Measurements from ENCODE around the gene HYI. TPM values are rescaled to one million over a fixed set of nuclear protein-coding genes. Genes with fewer than 3 reads are reported as not detected.

The HYI gene
- total RNA-seq, 1 donor from 2014 or later = 47.8 TPM

GRCh38 chr1:43441166-43441893 lies 12.4 kb downstream of the HYI start:
- Mint-ChIP-seq H3K4me1 (ENCODE audit: unreplicated experiment) (no peaks in the 10 kb centered on the region), H3K36me3 (ENCODE audit: low read depth, unreplicated experiment) (peaks cover 57% of the 10 kb centered on the region), H3K4me3 (ENCODE audit: unreplicated experiment) (peak overlapping the region; percentile 47), H3K27ac (ENCODE audit: unreplicated experiment) (no peak overlapping the region), H3K27me3 (ENCODE audit: unreplicated experiment) (peaks cover 3% of the 10 kb centered on the region), H3K9me3 (ENCODE audit: unreplicated experiment) (no peaks in the 10 kb centered on the region)
- TF ChIP-seq CTCF (IDR thresholded peaks at IDR 0.05; ENCODE audit: unreplicated experiment) = no peak
- no peak for DNase-seq (ENCODE audit: low spot score)

GRCh38 chr1:43440358-43440757 lies 13.4 kb downstream of the HYI start:
- no peak overlapping the region for H3K4me3 Mint-ChIP-seq (ENCODE audit: unreplicated experiment)
- DNase-seq (ENCODE audit: low spot score) = no peak
- no peaks in the 10 kb centered on the region for H3K27me3 Mint-ChIP-seq (ENCODE audit: unreplicated experiment)
- peaks cover 54% of the 10 kb centered on the region for H3K36me3 Mint-ChIP-seq (ENCODE audit: low read depth, unreplicated experiment)
- H3K27ac Mint-ChIP-seq (ENCODE audit: unreplicated experiment) = no peak overlapping the region
- H3K9me3 Mint-ChIP-seq (ENCODE audit: unreplicated experiment) = no peaks in the 10 kb centered on the region
- no peak for TF ChIP-seq CTCF (IDR thresholded peaks at IDR 0.05; ENCODE audit: unreplicated experiment)
- no peaks in the 10 kb centered on the region for H3K4me1 Mint-ChIP-seq (ENCODE audit: unreplicated experiment)

- DNase-seq (ENCODE audit: low spot score) = no peak
- Mint-ChIP-seq H3K27ac (ENCODE audit: unreplicated experiment) (peak overlapping the region; percentile 52), H3K9me3 (ENCODE audit: unreplicated experiment) (no peaks in the 10 kb centered on the region), H3K4me3 (ENCODE audit: unreplicated experiment) (no peak overlapping the region), H3K4me1 (ENCODE audit: unreplicated experiment) (no peaks in the 10 kb centered on the region), H3K36me3 (ENCODE audit: low read depth, unreplicated experiment) (peaks cover 50% of the 10 kb centered on the region), H3K27me3 (ENCODE audit: unreplicated experiment) (no peaks in the 10 kb centered on the region)
- no peak for TF ChIP-seq CTCF (IDR thresholded peaks at IDR 0.05; ENCODE audit: unreplicated experiment)
Observed at GRCh38 chr1:43439781-43440180, 13.9 kb downstream of the HYI start.

- Mint-ChIP-seq H3K4me1 (ENCODE audit: unreplicated experiment) (no peaks in the 10 kb centered on the region), H3K27ac (ENCODE audit: unreplicated experiment) (no peak overlapping the region), H3K27me3 (ENCODE audit: unreplicated experiment) (no peaks in the 10 kb centered on the region), H3K36me3 (ENCODE audit: low read depth, unreplicated experiment) (peaks cover 51% of the 10 kb centered on the region), H3K9me3 (ENCODE audit: unreplicated experiment) (no peaks in the 10 kb centered on the region), H3K4me3 (ENCODE audit: unreplicated experiment) (peak overlapping the region; percentile 77)
- DNase-seq (ENCODE audit: low spot score) = no peak
- TF ChIP-seq CTCF (IDR thresholded peaks at IDR 0.05; ENCODE audit: unreplicated experiment) = no peak
Observed at GRCh38 chr1:43438953-43439581, 14.7 kb downstream of the HYI start.

- Mint-ChIP-seq H3K4me1 (ENCODE audit: unreplicated experiment) (no peaks in the 10 kb centered on the region), H3K27me3 (ENCODE audit: unreplicated experiment) (no peaks in the 10 kb centered on the region), H3K9me3 (ENCODE audit: unreplicated experiment) (no peaks in the 10 kb centered on the region), H3K4me3 (ENCODE audit: unreplicated experiment) (peak overlapping the region; percentile 77), H3K36me3 (ENCODE audit: low read depth, unreplicated experiment) (peaks cover 55% of the 10 kb centered on the region), H3K27ac (ENCODE audit: unreplicated experiment) (no peak overlapping the region)
- TF ChIP-seq CTCF (IDR thresholded peaks at IDR 0.05; ENCODE audit: unreplicated experiment) = no peak
- DNase-seq (ENCODE audit: low spot score) = no peak
Observed at GRCh38 chr1:43438576-43438952, 15.2 kb downstream of the HYI start.

Measured in endothelial cell (in vitro differentiated cells).